ENCODE measurements around the gene PNLIPRP3.

DNA sequence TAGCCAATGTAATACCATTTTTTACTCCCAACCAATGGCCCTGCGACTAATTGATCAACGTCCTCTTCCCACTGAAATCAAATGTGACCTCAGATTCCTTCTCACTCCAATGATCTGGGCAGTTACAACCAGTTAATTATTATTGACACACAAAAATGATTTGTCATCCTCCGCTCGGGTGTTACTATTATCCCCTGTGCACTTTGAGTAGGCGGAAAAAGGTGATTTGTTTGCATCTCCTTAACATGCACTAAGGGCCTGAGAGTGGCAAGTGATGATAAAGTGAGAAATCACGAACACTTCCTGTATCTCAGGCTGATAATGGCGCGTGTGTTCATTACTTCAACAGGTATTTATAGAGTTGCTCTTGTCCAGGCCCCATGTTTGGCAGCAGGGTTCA is 77.1 kb downstream of the PNLIPRP3 start:
- TF ChIP-seq POLR2A (IDR thresholded peaks at IDR 0.05), result no peak
- TF ChIP-seq, protein P1, sequence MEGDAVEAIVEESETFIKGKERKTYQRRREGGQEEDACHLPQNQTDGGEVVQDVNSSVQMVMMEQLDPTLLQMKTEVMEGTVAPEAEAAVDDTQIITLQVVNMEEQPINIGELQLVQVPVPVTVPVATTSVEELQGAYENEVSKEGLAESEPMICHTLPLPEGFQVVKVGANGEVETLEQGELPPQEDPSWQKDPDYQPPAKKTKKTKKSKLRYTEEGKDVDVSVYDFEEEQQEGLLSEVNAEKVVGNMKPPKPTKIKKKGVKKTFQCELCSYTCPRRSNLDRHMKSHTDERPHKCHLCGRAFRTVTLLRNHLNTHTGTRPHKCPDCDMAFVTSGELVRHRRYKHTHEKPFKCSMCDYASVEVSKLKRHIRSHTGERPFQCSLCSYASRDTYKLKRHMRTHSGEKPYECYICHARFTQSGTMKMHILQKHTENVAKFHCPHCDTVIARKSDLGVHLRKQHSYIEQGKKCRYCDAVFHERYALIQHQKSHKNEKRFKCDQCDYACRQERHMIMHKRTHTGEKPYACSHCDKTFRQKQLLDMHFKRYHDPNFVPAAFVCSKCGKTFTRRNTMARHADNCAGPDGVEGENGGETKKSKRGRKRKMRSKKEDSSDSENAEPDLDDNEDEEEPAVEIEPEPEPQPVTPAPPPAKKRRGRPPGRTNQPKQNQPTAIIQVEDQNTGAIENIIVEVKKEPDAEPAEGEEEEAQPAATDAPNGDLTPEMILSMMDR (IDR thresholded peaks at IDR 0.05), result no peak

Data from adrenal gland (tissue), 5 donors.